HG03342 (cell line): ENCODE measurements around the gene BTN1A1.

Experiments
- ATAC-seq: cut with Tn5 transposase; IDR thresholded peaks from one replicate; pipeline ENCODE4 v1.9.1; 2021; ENCODE audit warnings: mild to moderate bottlenecking, moderate library complexity; ENCODE audit not compliant: unreplicated experiment

The BTN1A1 gene

GRCh38 chr6:26556263-26557070 lies 56.4 kb downstream of the BTN1A1 start:
- ATAC-seq, result no peak
